ENCODE results near the gene ADORA2A.

DNA sequence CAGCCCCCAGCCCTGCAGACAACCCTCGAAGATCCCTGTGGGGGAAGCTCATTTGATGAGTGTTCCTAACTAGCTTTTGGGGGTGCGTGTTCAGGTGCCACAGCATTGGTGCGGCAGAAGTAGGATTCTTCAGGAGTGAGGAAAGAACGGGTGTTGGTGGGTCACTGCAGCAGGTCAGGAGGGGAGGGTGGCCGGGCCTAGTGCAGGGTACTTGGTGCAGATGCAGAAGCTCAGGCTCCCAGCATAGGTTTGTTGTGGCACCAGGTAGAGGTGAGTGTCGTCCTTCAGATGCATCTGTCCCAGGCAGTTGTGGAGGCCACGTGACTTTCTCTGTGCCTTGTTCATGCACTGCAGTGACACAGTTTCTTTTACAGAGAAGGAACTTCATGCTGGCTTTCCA lies 15.1 kb upstream of the ADORA2A start:
- TF ChIP-seq, protein P1, sequence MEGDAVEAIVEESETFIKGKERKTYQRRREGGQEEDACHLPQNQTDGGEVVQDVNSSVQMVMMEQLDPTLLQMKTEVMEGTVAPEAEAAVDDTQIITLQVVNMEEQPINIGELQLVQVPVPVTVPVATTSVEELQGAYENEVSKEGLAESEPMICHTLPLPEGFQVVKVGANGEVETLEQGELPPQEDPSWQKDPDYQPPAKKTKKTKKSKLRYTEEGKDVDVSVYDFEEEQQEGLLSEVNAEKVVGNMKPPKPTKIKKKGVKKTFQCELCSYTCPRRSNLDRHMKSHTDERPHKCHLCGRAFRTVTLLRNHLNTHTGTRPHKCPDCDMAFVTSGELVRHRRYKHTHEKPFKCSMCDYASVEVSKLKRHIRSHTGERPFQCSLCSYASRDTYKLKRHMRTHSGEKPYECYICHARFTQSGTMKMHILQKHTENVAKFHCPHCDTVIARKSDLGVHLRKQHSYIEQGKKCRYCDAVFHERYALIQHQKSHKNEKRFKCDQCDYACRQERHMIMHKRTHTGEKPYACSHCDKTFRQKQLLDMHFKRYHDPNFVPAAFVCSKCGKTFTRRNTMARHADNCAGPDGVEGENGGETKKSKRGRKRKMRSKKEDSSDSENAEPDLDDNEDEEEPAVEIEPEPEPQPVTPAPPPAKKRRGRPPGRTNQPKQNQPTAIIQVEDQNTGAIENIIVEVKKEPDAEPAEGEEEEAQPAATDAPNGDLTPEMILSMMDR (conservative IDR thresholded peaks at IDR 0.05 in 1 of 2, IDR thresholded peaks at IDR 0.05 in 1 of 2; ENCODE audit: low read depth in 1 of 2, low read length in 2 of 2): no peak
- TF ChIP-seq EZH2 (IDR thresholded peaks at IDR 0.05; ENCODE audit: low read length, missing control alignments): no peak

Data from fibroblast of lung (primary cell).